Measurements from ENCODE around the gene C1orf74.
A peak's percentile ranks its signal among the peaks of the same experiment; 100 is the strongest.

C1orf74 gene

GRCh38 chr1:209784265-209785169 is at the start of gene C1orf74:
TSS of gene C1orf74 (minus strand) at chr1:209784559. CDS start at chr1:209783634, 925 bp downstream.
- no peak for TF ChIP-seq CTCF (IDR thresholded peaks at IDR 0.05; ENCODE audit: insufficient read depth, low read depth, low read length, missing control alignments)
- H3K4me3 ChIP-seq (ENCODE audit: low read length): peak within 1 kb of the TSS; percentile 73
- peak; percentile 93 for DNase-seq (ENCODE audit: low read depth)

GRCh38 chr1:209831615-209832014 is 47.3 kb upstream of the C1orf74 start:
- DNase-seq (ENCODE audit: low read depth): peak; percentile 49
- H3K4me3 ChIP-seq (ENCODE audit: low read length): no peak overlapping the region
- no peak for TF ChIP-seq CTCF (IDR thresholded peaks at IDR 0.05; ENCODE audit: insufficient read depth, low read depth, low read length, missing control alignments)

- no peak overlapping the region for H3K4me3 ChIP-seq (ENCODE audit: low read length)
- no peak for TF ChIP-seq CTCF (IDR thresholded peaks at IDR 0.05; ENCODE audit: insufficient read depth, low read depth, low read length, missing control alignments)
- DNase-seq (ENCODE audit: low read depth): no peak
Measured at GRCh38 chr1:209830722-209831121, 46.4 kb upstream of the C1orf74 start.

GRCh38 chr1:209829716-209830115 is 45.4 kb upstream of the C1orf74 start:
- DNase-seq (ENCODE audit: low read depth): no peak
- H3K4me3 ChIP-seq (ENCODE audit: low read length): no peak overlapping the region
- no peak for TF ChIP-seq CTCF (IDR thresholded peaks at IDR 0.05; ENCODE audit: insufficient read depth, low read depth, low read length, missing control alignments)

- peak within 1 kb of the TSS; percentile 97 for H3K4me3 ChIP-seq (ENCODE audit: low read length)
- peak; percentile 97 for DNase-seq (ENCODE audit: low read depth)
- peak; percentile 83 for TF ChIP-seq CTCF (IDR thresholded peaks at IDR 0.05; ENCODE audit: insufficient read depth, low read depth, low read length, missing control alignments)
Measured at GRCh38 chr1:209827384-209828262, 43.3 kb upstream of the C1orf74 start, which contains the start of gene UTP25. TSS of gene UTP25 (plus strand) at chr1:209827972. CDS start at chr1:209828064, 92 bp downstream.

- no peak for TF ChIP-seq CTCF (IDR thresholded peaks at IDR 0.05; ENCODE audit: insufficient read depth, low read depth, low read length, missing control alignments)
- DNase-seq (ENCODE audit: low read depth): peak; percentile 97
- no peak overlapping the region for H3K4me3 ChIP-seq (ENCODE audit: low read length)
Measured at GRCh38 chr1:209825591-209826434, 41.5 kb upstream of the C1orf74 start.

Data from epithelial cell of esophagus (primary cell).